Stimulated activated CD4-positive, alpha-beta T cell treated with anti-CD3 and anti-CD28 coated beads, Interleukin-1b, Interleukin-23, amount 100 ng/mL, for 4 hours (primary cell): ENCODE data around the gene RTCB.

Experiments used
- DNase-seq, 2 donors: peaks; one replicate each; pipeline ENCODE4 v3.0.0-alpha.2; 2020; ENCODE audit warnings: low read depth in 2 of 2

RTCB gene

DNA sequence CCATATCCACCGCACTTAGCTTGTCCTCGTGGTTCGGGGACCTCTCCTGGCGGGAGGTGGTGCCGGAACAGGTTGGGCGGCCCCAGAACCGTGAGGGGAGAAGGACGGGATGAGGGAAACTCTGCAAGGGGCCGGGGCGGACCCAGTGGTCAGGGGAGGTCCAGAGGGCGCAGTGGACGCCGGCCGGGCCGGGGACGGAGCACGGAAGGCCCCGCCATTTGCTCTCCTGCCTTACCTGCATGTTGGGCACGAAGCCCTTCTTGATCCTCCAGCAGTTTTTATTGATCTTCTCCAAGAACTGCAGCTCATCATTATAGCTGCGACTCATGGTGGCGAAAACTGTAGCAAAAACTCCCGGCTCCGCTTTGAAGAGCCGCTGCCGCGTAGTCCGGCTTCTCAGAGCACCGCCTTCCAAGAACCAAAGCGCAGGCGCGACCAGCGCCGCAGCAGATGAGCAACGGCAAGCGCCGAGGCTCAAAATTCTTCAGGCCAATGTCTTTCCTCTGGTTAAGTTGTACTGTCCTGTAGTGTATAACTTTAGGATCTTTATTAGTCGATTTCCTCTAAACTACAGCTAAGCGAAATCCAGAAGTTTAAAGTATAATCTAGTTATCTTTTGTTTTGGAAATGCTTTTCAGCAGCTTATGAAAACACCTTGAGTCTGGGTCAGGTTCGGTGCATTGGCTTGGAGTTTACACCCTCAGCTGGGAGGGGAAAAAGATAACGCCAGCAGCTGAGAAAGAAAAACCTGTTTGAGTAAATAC lies at the start of gene RTCB:
Gene RTCB, minus strand, starts transcription at position 419 of the 764 bp plus-strand sequence. Its CDS starts 91 bp downstream, at position 328.
- DNase-seq, result peak; percentile 93

DNA sequence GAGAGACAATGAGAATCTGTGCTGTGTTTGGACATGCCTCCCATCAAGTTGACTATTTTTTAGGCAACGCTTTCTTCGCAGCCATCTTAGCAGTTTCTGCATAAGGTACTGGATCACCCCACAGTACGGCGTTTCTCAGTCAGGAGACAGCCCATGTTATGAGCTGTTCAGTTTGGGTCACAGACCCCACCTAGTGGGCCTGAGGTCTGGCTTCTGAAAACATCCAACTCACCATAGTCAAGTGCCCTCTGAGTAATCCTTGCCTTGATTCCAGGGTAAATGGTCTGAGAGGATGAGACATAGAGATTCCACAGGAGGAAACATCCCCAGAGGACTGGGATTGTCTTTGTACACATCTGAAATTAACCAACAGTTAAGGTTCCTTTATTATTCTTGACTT lies 45.0 kb upstream of the RTCB start:
- no peak for DNase-seq

- no peak for DNase-seq
Measured at GRCh38 chr22:32448980-32449379, 36.9 kb upstream of the RTCB start.

DNA sequence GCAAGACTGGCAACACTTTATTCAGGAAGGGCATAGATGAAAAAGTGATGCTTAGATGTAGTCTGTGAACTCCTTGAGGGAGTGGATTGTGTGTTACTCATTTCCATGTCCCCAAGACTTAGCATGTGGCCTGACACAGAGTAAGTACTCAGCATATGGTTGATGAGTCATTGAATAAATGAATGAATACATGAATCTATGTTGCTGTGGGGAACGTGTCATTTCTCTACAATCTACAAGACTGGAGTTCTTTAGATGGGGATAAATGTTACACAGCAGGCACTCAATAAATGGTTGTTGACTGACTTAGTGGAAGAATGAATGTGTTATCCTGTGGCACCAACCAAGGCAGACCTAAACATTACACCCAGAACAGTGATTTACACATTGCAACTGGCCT lies 34.3 kb upstream of the RTCB start:
- no peak for DNase-seq

GRCh38 chr22:32444068-32444467 lies 32.0 kb upstream of the RTCB start:
- DNase-seq, result no peak

- no peak for DNase-seq
Measured at GRCh38 chr22:32430352-32430751, 18.3 kb upstream of the RTCB start.

GRCh38 chr22:32426881-32427280 lies 14.8 kb upstream of the RTCB start:
- DNase-seq, result no peak

DNA sequence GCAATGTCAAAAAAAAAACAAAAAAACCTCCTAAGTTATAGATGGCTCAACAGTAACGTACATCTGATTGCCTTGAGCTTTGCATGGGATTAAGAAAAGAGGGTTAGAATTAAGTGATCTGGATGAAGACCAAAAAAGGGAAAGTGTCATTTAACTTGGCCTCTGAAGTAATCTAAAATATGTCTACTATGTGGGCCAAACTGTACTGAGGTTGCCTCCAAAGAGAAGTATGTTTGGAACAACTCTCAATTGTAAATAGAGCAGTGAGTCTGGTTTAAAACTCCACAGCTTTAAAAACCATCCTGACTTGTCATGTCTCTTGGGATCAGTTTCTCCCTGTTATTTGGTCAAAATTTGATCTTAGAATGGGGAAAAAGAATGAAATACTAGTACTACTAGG lies 11.6 kb upstream of the RTCB start:
- no peak for DNase-seq

GRCh38 chr22:32422062-32422461 lies 10.0 kb upstream of the RTCB start:
- no peak for DNase-seq

- DNase-seq, result no peak
Measured at GRCh38 chr22:32421484-32421883, 9.4 kb upstream of the RTCB start.

- no peak for DNase-seq
Measured at GRCh38 chr22:32417906-32418305, 5.9 kb upstream of the RTCB start.

- no peak for DNase-seq
Measured at GRCh38 chr22:32416556-32417085, 4.6 kb upstream of the RTCB start.

GRCh38 chr22:32414191-32414590 lies 2.1 kb upstream of the RTCB start:
- DNase-seq, result no peak

DNA sequence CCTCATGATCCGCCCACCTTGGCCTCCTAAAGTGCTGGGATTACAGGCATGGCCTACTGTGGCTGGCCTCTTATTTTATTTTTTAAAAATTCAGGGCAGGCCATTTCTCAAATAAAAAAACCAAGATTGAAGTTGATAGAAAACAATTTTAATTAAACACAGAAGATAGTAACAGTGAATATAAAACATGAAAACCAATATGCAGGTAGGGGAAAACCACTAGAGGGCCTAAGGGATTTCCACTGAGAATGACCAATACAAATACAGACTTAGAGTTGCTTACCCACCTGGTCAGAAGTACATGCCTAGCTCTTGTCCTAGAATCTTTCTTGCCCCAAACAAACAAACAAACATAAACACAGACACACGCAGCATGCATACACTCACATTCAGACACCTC lies 1.7 kb upstream of the RTCB start:
- no peak for DNase-seq

- DNase-seq, result peak in 1 of 2 donors; percentile 7
Measured at GRCh38 chr22:32411402-32411801, 645 bp downstream of the RTCB start.

DNA sequence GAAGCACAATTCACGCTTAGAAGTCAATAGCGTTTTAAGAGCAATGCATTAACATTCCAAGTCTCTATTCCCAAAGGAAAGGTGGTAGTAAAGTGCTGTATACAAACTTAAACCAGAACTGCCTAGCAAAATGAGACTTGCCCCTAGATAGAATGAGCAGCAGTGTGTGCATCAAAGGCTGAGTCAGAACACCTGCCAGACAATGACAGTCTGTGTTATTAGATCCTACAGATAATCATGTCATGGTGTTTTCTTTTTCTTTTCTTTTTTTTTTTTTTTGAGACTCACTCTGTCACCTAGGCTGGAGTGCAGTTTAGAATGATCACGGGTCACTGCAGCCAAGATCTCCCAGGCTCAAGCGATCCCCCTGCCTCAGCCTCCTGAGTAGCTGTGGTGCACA lies 1.6 kb downstream of the RTCB start:
- no peak for DNase-seq

- no peak for DNase-seq
Measured at GRCh38 chr22:32409977-32410376, 2.1 kb downstream of the RTCB start.

- no peak for DNase-seq
Measured at GRCh38 chr22:32407936-32408335, 4.1 kb downstream of the RTCB start.

- DNase-seq, result no peak
Measured at GRCh38 chr22:32407312-32407711, 4.7 kb downstream of the RTCB start.

DNA sequence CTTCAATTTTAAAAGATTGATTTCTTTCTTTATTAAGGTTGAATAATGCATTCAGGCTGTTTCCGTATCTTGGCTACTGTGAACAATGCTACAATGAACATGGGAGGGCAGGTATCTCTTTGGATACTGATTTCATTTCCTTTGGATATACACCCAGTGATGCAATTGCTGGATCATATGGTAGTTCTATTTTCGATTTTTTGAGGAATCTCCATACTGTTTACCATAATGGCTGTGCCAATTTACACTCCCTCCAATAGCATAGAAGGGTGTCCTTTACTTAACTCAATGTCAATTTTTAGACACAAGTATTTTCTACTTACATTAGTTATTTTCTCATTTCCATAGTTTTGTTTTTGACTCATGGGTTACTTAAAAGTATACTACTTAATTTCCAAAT lies 8.0 kb downstream of the RTCB start:
- DNase-seq, result no peak

- no peak for DNase-seq
Measured at GRCh38 chr22:32401486-32401885, 10.6 kb downstream of the RTCB start.

- no peak for DNase-seq
Measured at GRCh38 chr22:32396746-32397145, 15.3 kb downstream of the RTCB start.

GRCh38 chr22:32396255-32396654 lies 15.8 kb downstream of the RTCB start:
- no peak for DNase-seq

DNA sequence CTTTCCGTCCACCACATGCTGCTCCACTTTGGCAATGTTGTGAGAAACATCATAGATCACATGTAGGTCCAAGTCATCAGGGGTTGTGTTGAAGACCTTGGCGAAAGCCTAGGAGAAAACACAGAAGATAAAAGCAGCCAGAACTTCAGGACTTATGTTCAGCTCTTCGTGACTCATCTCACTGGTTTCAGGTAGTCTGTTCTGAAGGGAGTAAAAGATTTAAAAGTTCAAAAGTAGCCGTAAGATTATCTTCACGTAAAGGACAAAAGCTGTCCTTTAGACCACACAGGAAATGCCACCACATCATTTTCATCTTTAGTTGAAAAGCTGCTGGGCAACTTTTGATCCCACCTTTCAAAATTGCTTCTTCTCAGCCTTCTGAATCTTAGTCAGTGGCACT lies 16.9 kb downstream of the RTCB start:
- DNase-seq, result no peak
